ENCODE results near the gene RSPH3. TPM values are rescaled to one million over a fixed set of nuclear protein-coding genes. Genes with fewer than 3 reads are reported as not detected.
"Not testable (repeated sequence)": the region's sequence is repeated elsewhere in the genome, so short reads cannot be mapped to it uniquely, and the experiment has no call there.

RSPH3 gene
- total RNA-seq, 2 experiments from 2014 or later: 0.59 to 1.1 TPM

DNA sequence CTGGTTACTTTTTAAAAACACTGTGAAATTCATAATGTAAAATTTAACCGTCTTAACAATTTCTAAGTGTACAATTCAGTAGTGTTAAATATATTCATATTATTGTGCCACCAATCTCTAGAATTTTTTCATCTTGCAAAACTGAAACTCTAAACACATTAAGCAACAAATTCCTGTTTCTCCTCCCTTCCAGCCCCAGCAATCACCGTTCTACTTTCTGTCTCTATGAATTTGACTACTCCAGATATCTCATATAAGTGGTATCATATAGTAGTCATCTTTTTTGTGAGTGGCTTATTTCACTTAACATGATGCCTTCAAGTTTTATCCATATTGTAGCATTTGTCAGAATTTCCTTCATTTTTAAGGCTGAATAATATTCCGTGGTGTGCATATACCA, 44.7 kb downstream of the RSPH3 start:
- no peak for ATAC-seq (ENCODE audit: poor library complexity)
- H3K36me3 Mint-ChIP-seq (ENCODE audit: low read depth): no peaks in the 10 kb centered on the region
- intact Hi-C loops (cut with DNase I, micrococcal nuclease): no loop called here
- Histone ChIP-seq H3K4me3 (ENCODE audit: low read length) (no peak overlapping the region), H3K4me1 (ENCODE audit: insufficient read depth, low read length) (no peaks in the 10 kb centered on the region), H3K27me3 (ENCODE audit: control insufficient read depth in 1 of 2, insufficient read depth in 2 of 2, low read length in 2 of 2) (no peaks in the 10 kb centered on the region), H3K9me3 (ENCODE audit: control insufficient read depth in 1 of 2, insufficient read depth in 1 of 2, low read length in 2 of 2) (no peaks in the 10 kb centered on the region), H3K27ac (ENCODE audit: low read depth in 1 of 2, low read length in 2 of 2) (no peak overlapping the region), H3K36me3 (ENCODE audit: insufficient read depth, low read length) (no peaks in the 10 kb centered on the region)
- peaks cover 11% of the 10 kb centered on the region for H3K4me1 Mint-ChIP-seq (ENCODE audit: low read depth)
- H3K9me3 Mint-ChIP-seq: no peaks in the 10 kb centered on the region
- TF ChIP-seq, protein P1, sequence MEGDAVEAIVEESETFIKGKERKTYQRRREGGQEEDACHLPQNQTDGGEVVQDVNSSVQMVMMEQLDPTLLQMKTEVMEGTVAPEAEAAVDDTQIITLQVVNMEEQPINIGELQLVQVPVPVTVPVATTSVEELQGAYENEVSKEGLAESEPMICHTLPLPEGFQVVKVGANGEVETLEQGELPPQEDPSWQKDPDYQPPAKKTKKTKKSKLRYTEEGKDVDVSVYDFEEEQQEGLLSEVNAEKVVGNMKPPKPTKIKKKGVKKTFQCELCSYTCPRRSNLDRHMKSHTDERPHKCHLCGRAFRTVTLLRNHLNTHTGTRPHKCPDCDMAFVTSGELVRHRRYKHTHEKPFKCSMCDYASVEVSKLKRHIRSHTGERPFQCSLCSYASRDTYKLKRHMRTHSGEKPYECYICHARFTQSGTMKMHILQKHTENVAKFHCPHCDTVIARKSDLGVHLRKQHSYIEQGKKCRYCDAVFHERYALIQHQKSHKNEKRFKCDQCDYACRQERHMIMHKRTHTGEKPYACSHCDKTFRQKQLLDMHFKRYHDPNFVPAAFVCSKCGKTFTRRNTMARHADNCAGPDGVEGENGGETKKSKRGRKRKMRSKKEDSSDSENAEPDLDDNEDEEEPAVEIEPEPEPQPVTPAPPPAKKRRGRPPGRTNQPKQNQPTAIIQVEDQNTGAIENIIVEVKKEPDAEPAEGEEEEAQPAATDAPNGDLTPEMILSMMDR (IDR thresholded peaks at IDR 0.05): no peak
- no peak for DNase-seq
- peak overlapping the region; percentile 9 for H3K4me3 Mint-ChIP-seq
- H3K27ac Mint-ChIP-seq: no peak overlapping the region
- ChIA-PET CTCF (no interaction called here), POLR2A (no interaction called here)
- H3K27me3 Mint-ChIP-seq: no peaks in the 10 kb centered on the region

DNA sequence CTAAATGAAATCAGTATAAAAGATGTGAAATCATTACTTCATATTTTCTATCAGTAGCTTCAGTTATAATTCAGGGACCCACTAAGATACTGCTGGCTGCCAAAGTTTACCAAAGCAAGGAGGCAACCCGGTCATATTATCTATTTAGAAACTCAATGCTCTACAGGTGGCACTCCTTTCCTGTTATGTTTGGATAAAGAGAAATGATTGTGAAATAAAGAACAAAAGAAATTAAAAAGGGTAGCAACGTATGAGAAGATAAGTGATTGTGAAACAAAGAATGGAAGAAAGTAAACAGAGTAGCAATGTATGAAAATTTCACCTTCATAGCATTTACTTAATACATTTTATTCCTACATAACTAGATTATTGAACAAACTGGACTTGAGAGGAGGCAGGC, 45.2 kb downstream of the RSPH3 start:
- intact Hi-C loops (cut with DNase I, micrococcal nuclease): no loop called here
- POLR2A ChIA-PET: interaction anchor here (1.1 kb wide), 1 partner anchor 85 kb away, joined by 3 read pairs; no protein-coding TSS in a partner anchor
- Histone ChIP-seq H3K9me3 (ENCODE audit: control insufficient read depth in 1 of 2, insufficient read depth in 1 of 2, low read length in 2 of 2) (no peaks in the 10 kb centered on the region), H3K27me3 (ENCODE audit: control insufficient read depth in 1 of 2, insufficient read depth in 2 of 2, low read length in 2 of 2) (no peaks in the 10 kb centered on the region), H3K27ac (ENCODE audit: low read depth in 1 of 2, low read length in 2 of 2) (no peak overlapping the region), H3K4me1 (ENCODE audit: insufficient read depth, low read length) (no peaks in the 10 kb centered on the region), H3K4me3 (ENCODE audit: low read length) (no peak overlapping the region), H3K36me3 (ENCODE audit: insufficient read depth, low read length) (no peaks in the 10 kb centered on the region)
- no peak for ATAC-seq (ENCODE audit: poor library complexity)
- Mint-ChIP-seq H3K27me3 (no peaks in the 10 kb centered on the region), H3K27ac (no peak overlapping the region), H3K4me1 (ENCODE audit: low read depth) (peaks cover 11% of the 10 kb centered on the region), H3K4me3 (no peak overlapping the region), H3K9me3 (no peaks in the 10 kb centered on the region), H3K36me3 (ENCODE audit: low read depth) (no peaks in the 10 kb centered on the region)
- DNase-seq: no peak
- CTCF ChIA-PET: no interaction called here
- TF ChIP-seq, protein P1 (IDR thresholded peaks at IDR 0.05): no peak

DNA sequence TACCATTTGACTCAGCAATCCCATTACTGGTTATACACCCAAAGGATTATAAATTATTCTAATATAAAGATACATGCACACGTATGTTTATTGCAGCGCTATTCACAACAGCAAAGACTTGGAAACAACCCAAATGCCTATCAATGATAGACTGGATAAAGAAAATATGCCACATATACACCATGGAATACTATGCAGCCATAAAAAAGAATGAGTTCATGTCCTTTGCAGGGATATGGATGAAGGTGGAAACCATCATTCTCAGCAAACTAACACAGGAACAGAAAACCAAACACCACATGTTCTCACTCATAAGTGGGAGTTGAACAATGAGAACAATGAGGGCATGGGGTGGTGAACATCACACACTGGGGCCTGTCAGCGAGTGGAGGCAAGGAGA, 48.0 kb downstream of the RSPH3 start:
- ATAC-seq (ENCODE audit: poor library complexity); H3K9me3 Mint-ChIP-seq; H3K27ac Mint-ChIP-seq; H3K36me3 Mint-ChIP-seq (ENCODE audit: low read depth); H3K27ac ChIP-seq (ENCODE audit: low read depth in 1 of 2, low read length in 2 of 2); H3K36me3 ChIP-seq (ENCODE audit: insufficient read depth, low read length); H3K4me3 ChIP-seq (ENCODE audit: low read length); H3K4me3 Mint-ChIP-seq; POLR2A ChIA-PET; H3K27me3 Mint-ChIP-seq; CTCF ChIA-PET; H3K27me3 ChIP-seq (ENCODE audit: control insufficient read depth in 1 of 2, insufficient read depth in 2 of 2, low read length in 2 of 2); H3K9me3 ChIP-seq (ENCODE audit: control insufficient read depth in 1 of 2, insufficient read depth in 1 of 2, low read length in 2 of 2); intact Hi-C loops (cut with DNase I, micrococcal nuclease); DNase-seq; H3K4me1 ChIP-seq (ENCODE audit: insufficient read depth, low read length): not testable (repeated sequence)
- peaks cover 11% of the 10 kb centered on the region for H3K4me1 Mint-ChIP-seq (ENCODE audit: low read depth)

DNA sequence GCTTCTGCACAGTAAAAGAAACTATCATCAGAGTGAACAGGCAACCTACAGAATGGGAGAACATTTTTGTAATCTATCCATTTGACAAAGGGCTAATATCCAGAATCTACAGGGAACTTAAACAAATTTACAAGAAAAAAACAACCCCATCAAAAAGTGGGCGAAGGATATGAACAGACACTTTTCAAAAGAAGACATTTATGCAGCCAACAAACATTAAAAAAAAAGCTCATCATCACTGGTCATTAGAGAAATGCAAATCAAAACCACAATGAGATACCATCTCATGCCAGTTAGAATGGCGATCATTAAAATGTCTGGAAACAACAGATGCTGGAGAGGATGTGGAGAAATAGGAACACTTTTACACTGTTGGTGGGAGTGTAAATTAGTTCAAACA, 48.4 kb downstream of the RSPH3 start:
- H3K4me3 ChIP-seq (ENCODE audit: low read length); DNase-seq; H3K27me3 Mint-ChIP-seq; H3K27me3 ChIP-seq (ENCODE audit: control insufficient read depth in 1 of 2, insufficient read depth in 2 of 2, low read length in 2 of 2); CTCF ChIA-PET; intact Hi-C loops (cut with DNase I, micrococcal nuclease); H3K4me1 ChIP-seq (ENCODE audit: insufficient read depth, low read length); POLR2A ChIA-PET; H3K9me3 Mint-ChIP-seq; H3K27ac ChIP-seq (ENCODE audit: low read depth in 1 of 2, low read length in 2 of 2); H3K36me3 Mint-ChIP-seq (ENCODE audit: low read depth); H3K36me3 ChIP-seq (ENCODE audit: insufficient read depth, low read length); H3K27ac Mint-ChIP-seq; H3K9me3 ChIP-seq (ENCODE audit: control insufficient read depth in 1 of 2, insufficient read depth in 1 of 2, low read length in 2 of 2); ATAC-seq (ENCODE audit: poor library complexity); H3K4me3 Mint-ChIP-seq: not testable (repeated sequence)
- H3K4me1 Mint-ChIP-seq (ENCODE audit: low read depth): peaks cover 11% of the 10 kb centered on the region
